ENCODE results near the gene OR10J1. TPM values are rescaled to one million over a fixed set of nuclear protein-coding genes. Genes with fewer than 3 reads are reported as not detected.

OR10J1 gene
- not detected for total RNA-seq

GRCh38 chr1:159439422-159439821 lies at the start of gene OR10J1:
Gene OR10J1, plus strand, starts transcription at chr1:159439722. Its CDS starts 70 bp downstream, at chr1:159439792.
- H3K36me3 Mint-ChIP-seq: no peaks in the 10 kb centered on the region
- H3K9me3 Mint-ChIP-seq: no peaks in the 10 kb centered on the region
- intact Hi-C loops (cut with micrococcal nuclease): no loop called here
- no peak for DNase-seq
- ChIA-PET CTCF (no interaction called here), POLR2A (no interaction called here)
- H3K4me1 Mint-ChIP-seq (ENCODE audit: low read depth): no peaks in the 10 kb centered on the region
- H3K4me3 Mint-ChIP-seq: no peak within 1 kb of the TSS
- H3K27ac Mint-ChIP-seq: no peak within 1 kb of the TSS
- H3K27me3 Mint-ChIP-seq: peaks cover 21% of the 10 kb centered on the region

- DNase-seq: no peak
- Mint-ChIP-seq H3K27me3 (no peaks in the 10 kb centered on the region), H3K36me3 (no peaks in the 10 kb centered on the region), H3K9me3 (no peaks in the 10 kb centered on the region), H3K4me3 (no peak overlapping the region), H3K27ac (no peak overlapping the region), H3K4me1 (ENCODE audit: low read depth) (no peaks in the 10 kb centered on the region)
- ChIA-PET POLR2A (no interaction called here), CTCF (no interaction called here)
- intact Hi-C loops (cut with micrococcal nuclease): no loop called here
Measured at GRCh38 chr1:159406821-159407220, 32.7 kb upstream of the OR10J1 start.

- CTCF ChIA-PET: no interaction called here
- Mint-ChIP-seq H3K4me3 (no peak overlapping the region), H3K36me3 (no peaks in the 10 kb centered on the region), H3K4me1 (ENCODE audit: low read depth) (no peaks in the 10 kb centered on the region), H3K9me3 (peaks cover 2% of the 10 kb centered on the region), H3K27ac (no peak overlapping the region), H3K27me3 (no peaks in the 10 kb centered on the region)
- no peak for DNase-seq
- POLR2A ChIA-PET: no interaction called here
- intact Hi-C loops (cut with micrococcal nuclease): no loop called here
Measured at GRCh38 chr1:159408862-159409400, 30.6 kb upstream of the OR10J1 start.

- no peaks in the 10 kb centered on the region for H3K4me1 Mint-ChIP-seq (ENCODE audit: low read depth)
- H3K9me3 Mint-ChIP-seq: peaks cover 24% of the 10 kb centered on the region
- DNase-seq: no peak
- POLR2A ChIA-PET: no interaction called here
- peaks cover 3% of the 10 kb centered on the region for H3K36me3 Mint-ChIP-seq
- CTCF ChIA-PET: no interaction called here
- no peak overlapping the region for H3K27ac Mint-ChIP-seq
- no peak overlapping the region for H3K4me3 Mint-ChIP-seq
- peaks cover 5% of the 10 kb centered on the region for H3K27me3 Mint-ChIP-seq
- intact Hi-C loops (cut with micrococcal nuclease): no loop called here
Measured at GRCh38 chr1:159421821-159422220, 17.7 kb upstream of the OR10J1 start.

GRCh38 chr1:159428536-159428935 lies 11.0 kb upstream of the OR10J1 start:
- no peaks in the 10 kb centered on the region for H3K4me1 Mint-ChIP-seq (ENCODE audit: low read depth)
- H3K9me3 Mint-ChIP-seq: no peaks in the 10 kb centered on the region
- H3K36me3 Mint-ChIP-seq: no peaks in the 10 kb centered on the region
- H3K27ac Mint-ChIP-seq: no peak overlapping the region
- peaks cover 2% of the 10 kb centered on the region for H3K27me3 Mint-ChIP-seq
- ChIA-PET POLR2A (no interaction called here), CTCF (interaction anchor here (0.6 kb wide), 1 partner anchor 134 kb away, joined by 4 read pairs; no protein-coding TSS in a partner anchor)
- no peak for DNase-seq
- intact Hi-C loops (cut with micrococcal nuclease): no loop called here
- no peak overlapping the region for H3K4me3 Mint-ChIP-seq

DNA sequence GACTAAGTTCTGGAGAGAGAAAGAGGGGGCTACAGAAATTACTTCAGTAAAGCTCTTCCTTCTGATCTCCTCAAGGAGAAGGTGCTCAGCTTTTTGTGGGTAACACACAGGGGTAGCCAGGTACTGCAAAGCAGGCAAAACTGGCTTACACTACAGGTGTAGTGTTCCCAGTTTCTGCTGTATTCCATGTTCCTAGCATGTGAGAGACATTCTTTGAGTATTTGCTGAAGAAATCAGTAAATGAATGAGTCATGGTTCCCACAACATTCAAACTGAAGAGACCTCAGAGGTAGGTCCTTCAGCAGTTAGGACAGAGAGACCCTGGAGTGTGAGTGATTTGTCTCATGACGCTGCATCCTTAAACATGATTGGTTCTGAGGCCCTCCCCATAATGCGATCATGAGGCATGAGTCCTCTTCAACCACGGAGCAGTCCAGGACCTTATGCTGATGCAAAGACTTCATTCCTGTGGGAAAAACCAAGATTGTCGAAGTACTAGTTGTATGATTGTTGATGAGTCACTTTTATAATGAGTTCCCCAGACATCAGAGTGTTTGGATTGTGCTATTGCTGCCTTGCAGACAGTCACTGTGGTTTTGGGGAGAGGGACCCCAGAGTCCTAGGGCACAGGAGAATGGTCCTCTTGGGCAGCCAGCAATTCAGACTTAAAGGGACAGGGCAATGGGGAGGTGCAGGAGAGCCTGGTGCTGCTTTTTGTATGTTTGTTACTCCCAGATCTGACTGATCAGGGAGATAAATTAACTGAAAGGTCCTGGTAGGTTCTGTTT lies 10.3 kb upstream of the OR10J1 start:
- Mint-ChIP-seq H3K4me1 (ENCODE audit: low read depth) (no peaks in the 10 kb centered on the region), H3K27ac (no peak overlapping the region), H3K9me3 (no peaks in the 10 kb centered on the region), H3K36me3 (no peaks in the 10 kb centered on the region), H3K27me3 (peaks cover 2% of the 10 kb centered on the region), H3K4me3 (no peak overlapping the region)
- ChIA-PET CTCF (no interaction called here), POLR2A (no interaction called here)
- no peak for DNase-seq
- intact Hi-C loops (cut with micrococcal nuclease): no loop called here

- Mint-ChIP-seq H3K9me3 (no peaks in the 10 kb centered on the region), H3K36me3 (no peaks in the 10 kb centered on the region), H3K4me3 (no peak overlapping the region), H3K27me3 (peaks cover 2% of the 10 kb centered on the region), H3K27ac (no peak overlapping the region), H3K4me1 (ENCODE audit: low read depth) (no peaks in the 10 kb centered on the region)
- DNase-seq: no peak
- ChIA-PET CTCF (no interaction called here), POLR2A (no interaction called here)
- intact Hi-C loops (cut with micrococcal nuclease): no loop called here
Measured at GRCh38 chr1:159430985-159431384, 8.5 kb upstream of the OR10J1 start.

DNA sequence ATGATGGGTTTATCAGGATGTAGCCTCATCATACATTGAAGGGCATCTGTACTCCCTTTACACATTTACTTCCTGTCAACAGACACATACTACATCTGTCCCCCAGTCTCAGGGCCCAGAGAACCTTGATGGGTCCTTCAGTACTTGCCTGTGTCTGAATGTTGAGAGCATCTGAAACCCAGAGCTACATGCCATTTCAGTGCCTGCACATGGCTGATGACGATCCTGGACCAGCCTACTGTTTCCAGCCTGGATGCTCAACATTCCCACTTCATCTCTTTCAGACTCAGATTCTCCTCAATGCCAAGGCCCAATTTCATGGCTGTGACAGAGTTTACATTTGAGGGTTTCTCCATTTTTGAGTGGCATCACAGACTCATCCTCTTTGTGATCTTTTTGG lies 7.6 kb upstream of the OR10J1 start, which contains the start of gene OR10J4:
Gene OR10J4, plus strand, starts transcription at position 301 of the 400 bp plus-strand sequence.
- Mint-ChIP-seq H3K4me3 (no peak within 1 kb of the TSS), H3K27me3 (peaks cover 2% of the 10 kb centered on the region), H3K27ac (no peak within 1 kb of the TSS), H3K9me3 (no peaks in the 10 kb centered on the region), H3K4me1 (ENCODE audit: low read depth) (no peaks in the 10 kb centered on the region), H3K36me3 (no peaks in the 10 kb centered on the region)
- ChIA-PET CTCF (no interaction called here), POLR2A (no interaction called here)
- intact Hi-C loops (cut with micrococcal nuclease): no loop called here
- DNase-seq: no peak

DNA sequence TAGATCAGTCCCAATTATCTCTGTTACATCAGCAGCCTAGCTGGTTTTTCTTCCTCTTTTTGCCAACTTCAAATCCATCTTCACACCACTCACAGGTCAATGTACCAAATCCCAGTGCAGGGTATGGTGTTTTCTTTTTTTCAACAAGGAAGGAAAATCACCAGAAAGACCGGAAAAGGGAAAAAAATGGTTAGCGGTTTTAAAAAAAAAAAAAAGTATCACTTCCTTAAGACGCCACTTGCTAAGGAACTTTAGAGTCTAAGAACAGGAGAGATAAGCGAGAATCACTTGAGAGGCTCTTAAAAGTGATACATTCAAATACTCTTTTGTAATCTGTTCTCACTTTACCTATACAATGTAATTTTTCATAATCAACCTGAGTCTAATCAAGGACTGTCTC lies 3.1 kb upstream of the OR10J1 start:
- Mint-ChIP-seq H3K27me3 (peaks cover 6% of the 10 kb centered on the region), H3K27ac (no peak overlapping the region), H3K36me3 (no peaks in the 10 kb centered on the region), H3K4me3 (no peak overlapping the region), H3K9me3 (no peaks in the 10 kb centered on the region), H3K4me1 (ENCODE audit: low read depth) (no peaks in the 10 kb centered on the region)
- POLR2A ChIA-PET: no interaction called here
- DNase-seq: no peak
- CTCF ChIA-PET: no interaction called here
- intact Hi-C loops (cut with micrococcal nuclease): no loop called here

GRCh38 chr1:159441360-159441759 lies 1.8 kb downstream of the OR10J1 start:
- CTCF ChIA-PET: no interaction called here

DNA sequence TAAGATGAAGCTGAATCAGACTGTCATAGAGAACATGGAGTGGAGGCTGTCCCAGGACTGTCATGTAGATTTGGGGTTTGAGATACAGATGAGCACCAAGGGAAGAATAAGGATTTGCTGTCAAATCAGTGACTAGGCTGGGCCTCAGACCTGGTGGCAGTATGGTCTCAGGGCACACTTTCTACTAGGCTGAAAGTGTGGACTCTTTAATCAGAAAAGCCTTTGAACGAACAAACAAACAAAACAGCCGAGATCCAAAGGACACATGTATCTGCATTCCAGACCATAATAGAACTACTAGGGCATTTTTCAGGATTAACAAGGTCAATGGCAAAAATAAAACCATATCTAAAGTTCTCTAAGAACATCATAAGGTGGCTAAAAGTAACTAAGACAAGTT lies 2.9 kb downstream of the OR10J1 start:
- POLR2A ChIA-PET: no interaction called here
- H3K4me3 Mint-ChIP-seq: no peak overlapping the region

More at GRCh38 chr1:159441360-159441759, 1.8 kb downstream of the OR10J1 start:
- no peaks in the 10 kb centered on the region for H3K36me3 Mint-ChIP-seq
- H3K9me3 Mint-ChIP-seq: no peaks in the 10 kb centered on the region
- POLR2A ChIA-PET: no interaction called here
- intact Hi-C loops (cut with micrococcal nuclease): no loop called here
- no peak for DNase-seq
- no peaks in the 10 kb centered on the region for H3K4me1 Mint-ChIP-seq (ENCODE audit: low read depth)
- no peak overlapping the region for H3K4me3 Mint-ChIP-seq
- no peak overlapping the region for H3K27ac Mint-ChIP-seq
- H3K27me3 Mint-ChIP-seq: peaks cover 18% of the 10 kb centered on the region

GRCh38 chr1:159443066-159443750 lies 3.7 kb downstream of the OR10J1 start:
- H3K4me3 Mint-ChIP-seq: no peak overlapping the region
- no peak overlapping the region for H3K27ac Mint-ChIP-seq
- peaks cover 4% of the 10 kb centered on the region for H3K9me3 Mint-ChIP-seq
- H3K4me1 Mint-ChIP-seq (ENCODE audit: low read depth): no peaks in the 10 kb centered on the region
- no peak for DNase-seq
- CTCF ChIA-PET: no interaction called here
- intact Hi-C loops (cut with micrococcal nuclease): no loop called here
- H3K36me3 Mint-ChIP-seq: no peaks in the 10 kb centered on the region
- POLR2A ChIA-PET: no interaction called here
- peaks cover 18% of the 10 kb centered on the region for H3K27me3 Mint-ChIP-seq

More for the DNA sequence above, 2.9 kb downstream of the OR10J1 start:
- Mint-ChIP-seq H3K27ac (no peak overlapping the region), H3K4me1 (ENCODE audit: low read depth) (no peaks in the 10 kb centered on the region), H3K36me3 (no peaks in the 10 kb centered on the region), H3K27me3 (peaks cover 18% of the 10 kb centered on the region), H3K9me3 (no peaks in the 10 kb centered on the region)
- intact Hi-C loops (cut with micrococcal nuclease): no loop called here
- no peak for DNase-seq
- CTCF ChIA-PET: interaction anchor here (1.0 kb wide), 1 partner anchor 8 kb away, joined by 3 read pairs; no protein-coding TSS in a partner anchor

DNA sequence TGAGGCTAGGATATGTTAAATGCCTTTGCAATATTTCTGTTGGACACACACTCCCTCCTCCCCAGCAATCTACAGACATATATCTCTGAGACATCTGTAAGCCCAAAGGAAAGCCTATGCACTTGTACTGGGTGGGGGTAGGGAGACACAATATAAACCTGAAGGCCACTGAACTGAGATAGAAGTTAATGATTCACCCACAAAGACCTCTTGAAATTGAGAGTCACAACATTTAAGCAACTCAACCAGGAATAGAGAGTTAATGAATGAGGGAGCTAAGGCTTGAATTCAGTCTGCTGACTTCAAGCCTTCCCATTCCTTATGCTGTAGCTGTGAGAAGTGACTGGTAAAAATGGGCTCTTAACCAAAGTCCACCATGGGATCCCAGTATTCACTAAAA lies 5.0 kb downstream of the OR10J1 start:
- no peak for DNase-seq
- ChIA-PET POLR2A (no interaction called here), CTCF (no interaction called here)
- Mint-ChIP-seq H3K36me3 (no peaks in the 10 kb centered on the region), H3K27me3 (peaks cover 18% of the 10 kb centered on the region), H3K4me3 (no peak overlapping the region), H3K27ac (no peak overlapping the region), H3K4me1 (ENCODE audit: low read depth) (no peaks in the 10 kb centered on the region), H3K9me3 (peaks cover 6% of the 10 kb centered on the region)
- intact Hi-C loops (cut with micrococcal nuclease): no loop called here
